ENCODE data around the gene MTUS2. TPM values are rescaled to one million over a fixed set of nuclear protein-coding genes. Genes with fewer than 3 reads are reported as not detected.

MTUS2 gene
- total and polyA plus RNA-seq, 10 of the 15 experiments (the other 5 are each of a cell fraction or from before 2014, with no cell fraction given), result under 0.01 to 0.05 (median 0.02) TPM; not detected in 6

- TF ChIP-seq CTCF (IDR thresholded peaks at IDR 0.05 in 2 of 3, conservative IDR thresholded peaks at IDR 0.05 in 1 of 3; ENCODE audit: control insufficient read depth in 2 of 3, extremely low read depth in 1 of 3, insufficient read depth in 1 of 3, low read depth in 3 of 3, low read length in 3 of 3), result peak; percentile 13 to 39 (median 39); a peak in 5 of 6 replicates
- TF ChIP-seq ZNF384 (IDR thresholded peaks at IDR 0.05; ENCODE audit: borderline replicate concordance, low read depth, low read length), result no peak
- TF ChIP-seq RAD21 (IDR thresholded peaks at IDR 0.05; ENCODE audit: insufficient read depth, low read depth, low read length), result 0 out of 2 replicates have a peak, but pooled peaks have one; percentile 20
- no peak for TF ChIP-seq TAF1 (IDR thresholded peaks at IDR 0.05; ENCODE audit: borderline replicate concordance, low read depth, low read length)
- TF ChIP-seq YY1 (IDR thresholded peaks at IDR 0.05; ENCODE audit: low read depth, low read length), result no peak
- Histone ChIP-seq H4K20me1 (ENCODE audit: control insufficient read depth, insufficient read depth) (no peaks in the 10 kb centered on the region), H3K36me3 (ENCODE audit: control insufficient read depth in 2 of 2, insufficient read depth in 2 of 2, low read length in 1 of 2) (no peaks in the 10 kb centered on the region), H3K79me2 (ENCODE audit: control insufficient read depth, insufficient read depth, low read length) (no peaks in the 10 kb centered on the region), H3K4me2 (ENCODE audit: control insufficient read depth, insufficient read depth) (no peak overlapping the region), H3K27ac (ENCODE audit: control insufficient read depth, insufficient read depth) (no peak overlapping the region), H3K9me3 (replicated peaks; ENCODE audit: control insufficient read depth, insufficient read depth, low read length) (no peaks in the 10 kb centered on the region; the same call in 2 of the 3 replicates), H3K9ac (ENCODE audit: control insufficient read depth, insufficient read depth, low read length) (no peak overlapping the region), H3K4me3 (no peak overlapping the region), H2AFZ (ENCODE audit: control insufficient read depth, low read depth, low read length) (no peak overlapping the region), H3K4me1 (ENCODE audit: control insufficient read depth, insufficient read depth, low read length) (no peaks in the 10 kb centered on the region), H3K27me3 (replicated peaks in 1 of 2; ENCODE audit: control insufficient read depth in 2 of 2, insufficient read depth in 2 of 2, low read length in 1 of 2) (no peaks in the 10 kb centered on the region; a peak in 1 of 4 replicates)
- ChIA-PET CTCF (interaction anchor here (1.1 kb wide), 1 partner anchor 557 kb away, joined by 3 read pairs; no protein-coding TSS in a partner anchor), SMC1A (ENCODE audit: uncharacterized antibody, unreplicated experiment) (no interaction called here), RAD21 (ENCODE audit: unreplicated experiment) (no interaction called here), POLR2A (no interaction called here)
- WGBS (ENCODE audit: insufficient coverage, insufficient replicate concordance, low lambda C conversion rate, missing lambda C conversion rate), result 48% methylated on average over 11 of the region's 11 CpGs
- intact Hi-C loops (cut with micrococcal nuclease; ENCODE audit: unreplicated experiment) (loop anchor here (5.0 kb wide), 1 partner anchor 557 kb away; no protein-coding TSS in a partner anchor), in situ Hi-C loops (cut with MboI) (loop anchor here (5.0 kb wide), 1 partner anchor 567 kb away; no protein-coding TSS in a partner anchor)
- ATAC-seq (peak; percentile 52; the same call in 2 of the 3 replicates), DNase-seq (ENCODE audit: low read depth, low spot score) (no peak), FAIRE-seq (no peak)
- BruUV-seq (replicated peaks), result no TSS peak
Observed at GRCh38 chr13:28805193-28805819, 14.8 kb upstream of the MTUS2 start.
